Measurements from ENCODE around the gene PRKCA.
"Not testable (repeated sequence)": the region's sequence is repeated elsewhere in the genome, so short reads cannot be mapped to it uniquely, and the experiment has no call there.

Gene PRKCA

GRCh38 chr17:66610361-66611133 lies 308.1 kb downstream of the PRKCA start:
- no peak overlapping the region for H3K4me3 ChIP-seq (ENCODE audit: low read length)
- H3K4me1 ChIP-seq (ENCODE audit: insufficient read depth, low read length): no peaks in the 10 kb centered on the region
- H3K9me3 ChIP-seq (ENCODE audit: low read length): peaks cover 2% of the 10 kb centered on the region
- H3K36me3 ChIP-seq (ENCODE audit: insufficient read depth, low read length): no peaks in the 10 kb centered on the region
- H3K27me3 ChIP-seq (ENCODE audit: insufficient read depth, low read length): no peaks in the 10 kb centered on the region
- H2AFZ ChIP-seq (ENCODE audit: low read depth, low read length): no peak overlapping the region

- Histone ChIP-seq H3K4me3 (ENCODE audit: low read length) (no peak overlapping the region), H3K9me3 (ENCODE audit: low read length) (peaks cover 2% of the 10 kb centered on the region), H3K27me3 (ENCODE audit: insufficient read depth, low read length) (no peaks in the 10 kb centered on the region), H3K36me3 (ENCODE audit: insufficient read depth, low read length) (no peaks in the 10 kb centered on the region), H2AFZ (ENCODE audit: low read depth, low read length) (no peak overlapping the region), H3K4me1 (ENCODE audit: insufficient read depth, low read length) (no peaks in the 10 kb centered on the region)
These were observed 309.0 kb downstream of the PRKCA start for GRCh38 chr17:66611397-66611796.

- Histone ChIP-seq H3K4me1 (ENCODE audit: insufficient read depth, low read length) (no peaks in the 10 kb centered on the region), H3K4me3 (ENCODE audit: low read length) (no peak overlapping the region), H3K27me3 (ENCODE audit: insufficient read depth, low read length) (no peaks in the 10 kb centered on the region), H2AFZ (ENCODE audit: low read depth, low read length) (no peak overlapping the region), H3K36me3 (ENCODE audit: insufficient read depth, low read length) (no peaks in the 10 kb centered on the region), H3K9me3 (ENCODE audit: low read length) (peaks cover under 1% of the 10 kb centered on the region)
These were observed 310.6 kb downstream of the PRKCA start for GRCh38 chr17:66612993-66613392.

- no peak overlapping the region for H3K4me3 ChIP-seq (ENCODE audit: low read length)
- no peaks in the 10 kb centered on the region for H3K9me3 ChIP-seq (ENCODE audit: low read length)
- no peaks in the 10 kb centered on the region for H3K36me3 ChIP-seq (ENCODE audit: insufficient read depth, low read length)
- H3K27me3 ChIP-seq (ENCODE audit: insufficient read depth, low read length): no peaks in the 10 kb centered on the region
- H3K4me1 ChIP-seq (ENCODE audit: insufficient read depth, low read length): no peaks in the 10 kb centered on the region
- no peak overlapping the region for H2AFZ ChIP-seq (ENCODE audit: low read depth, low read length)
These were observed 312.1 kb downstream of the PRKCA start for GRCh38 chr17:66614469-66614868.

GRCh38 chr17:66619206-66619605 lies 316.8 kb downstream of the PRKCA start:
- Histone ChIP-seq H3K9me3 (ENCODE audit: low read length) (no peaks in the 10 kb centered on the region), H3K4me3 (ENCODE audit: low read length) (no peak overlapping the region), H3K4me1 (ENCODE audit: insufficient read depth, low read length) (no peaks in the 10 kb centered on the region), H3K27me3 (ENCODE audit: insufficient read depth, low read length) (no peaks in the 10 kb centered on the region), H3K36me3 (ENCODE audit: insufficient read depth, low read length) (no peaks in the 10 kb centered on the region), H2AFZ (ENCODE audit: low read depth, low read length) (no peak overlapping the region)

GRCh38 chr17:66620528-66620927 lies 318.1 kb downstream of the PRKCA start:
- Histone ChIP-seq H3K36me3 (ENCODE audit: insufficient read depth, low read length) (no peaks in the 10 kb centered on the region), H3K4me1 (ENCODE audit: insufficient read depth, low read length) (no peaks in the 10 kb centered on the region), H3K4me3 (ENCODE audit: low read length) (no peak overlapping the region), H3K9me3 (ENCODE audit: low read length) (no peaks in the 10 kb centered on the region), H2AFZ (ENCODE audit: low read depth, low read length) (no peak overlapping the region), H3K27me3 (ENCODE audit: insufficient read depth, low read length) (no peaks in the 10 kb centered on the region)

- H3K4me3 ChIP-seq (ENCODE audit: low read length); H3K9me3 ChIP-seq (ENCODE audit: low read length); H3K27me3 ChIP-seq (ENCODE audit: insufficient read depth, low read length); H2AFZ ChIP-seq (ENCODE audit: low read depth, low read length); H3K4me1 ChIP-seq (ENCODE audit: insufficient read depth, low read length); H3K36me3 ChIP-seq (ENCODE audit: insufficient read depth, low read length): not testable (repeated sequence)
These were observed 322.2 kb downstream of the PRKCA start for GRCh38 chr17:66624630-66625029.

- H3K36me3 ChIP-seq (ENCODE audit: insufficient read depth, low read length): no peaks in the 10 kb centered on the region
- no peak overlapping the region for H3K4me3 ChIP-seq (ENCODE audit: low read length)
- no peaks in the 10 kb centered on the region for H3K9me3 ChIP-seq (ENCODE audit: low read length)
- no peak overlapping the region for H2AFZ ChIP-seq (ENCODE audit: low read depth, low read length)
- H3K4me1 ChIP-seq (ENCODE audit: insufficient read depth, low read length): no peaks in the 10 kb centered on the region
- no peaks in the 10 kb centered on the region for H3K27me3 ChIP-seq (ENCODE audit: insufficient read depth, low read length)
These were observed 322.9 kb downstream of the PRKCA start for GRCh38 chr17:66625311-66625767.

- Histone ChIP-seq H3K4me3 (ENCODE audit: low read length) (no peak overlapping the region), H3K36me3 (ENCODE audit: insufficient read depth, low read length) (no peaks in the 10 kb centered on the region), H3K9me3 (ENCODE audit: low read length) (no peaks in the 10 kb centered on the region), H2AFZ (ENCODE audit: low read depth, low read length) (no peak overlapping the region), H3K27me3 (ENCODE audit: insufficient read depth, low read length) (no peaks in the 10 kb centered on the region), H3K4me1 (ENCODE audit: insufficient read depth, low read length) (no peaks in the 10 kb centered on the region)
These were observed 325.6 kb downstream of the PRKCA start for GRCh38 chr17:66627985-66628384.

- H2AFZ ChIP-seq (ENCODE audit: low read depth, low read length): no peak overlapping the region
These were observed 327.3 kb downstream of the PRKCA start for GRCh38 chr17:66629762-66630161.

GRCh38 chr17:66630379-66630778 lies 328.0 kb downstream of the PRKCA start:
- Histone ChIP-seq H3K9me3 (ENCODE audit: low read length) (no peaks in the 10 kb centered on the region), H3K27me3 (ENCODE audit: insufficient read depth, low read length) (no peaks in the 10 kb centered on the region), H3K36me3 (ENCODE audit: insufficient read depth, low read length) (no peaks in the 10 kb centered on the region), H3K4me1 (ENCODE audit: insufficient read depth, low read length) (no peaks in the 10 kb centered on the region), H2AFZ (ENCODE audit: low read depth, low read length) (no peak overlapping the region), H3K4me3 (ENCODE audit: low read length) (no peak overlapping the region)

More at GRCh38 chr17:66629762-66630161, 327.3 kb downstream of the PRKCA start:
- Histone ChIP-seq H3K36me3 (ENCODE audit: insufficient read depth, low read length) (no peaks in the 10 kb centered on the region), H3K4me3 (ENCODE audit: low read length) (no peak overlapping the region), H3K9me3 (ENCODE audit: low read length) (no peaks in the 10 kb centered on the region), H3K4me1 (ENCODE audit: insufficient read depth, low read length) (no peaks in the 10 kb centered on the region), H3K27me3 (ENCODE audit: insufficient read depth, low read length) (no peaks in the 10 kb centered on the region)

GRCh38 chr17:66630828-66631472 lies 328.5 kb downstream of the PRKCA start:
- H3K4me3 ChIP-seq (ENCODE audit: low read length): no peak overlapping the region
- H3K27me3 ChIP-seq (ENCODE audit: insufficient read depth, low read length): no peaks in the 10 kb centered on the region
- H3K9me3 ChIP-seq (ENCODE audit: low read length): no peaks in the 10 kb centered on the region
- no peak overlapping the region for H2AFZ ChIP-seq (ENCODE audit: low read depth, low read length)
- no peaks in the 10 kb centered on the region for H3K36me3 ChIP-seq (ENCODE audit: insufficient read depth, low read length)
- H3K4me1 ChIP-seq (ENCODE audit: insufficient read depth, low read length): no peaks in the 10 kb centered on the region

- Histone ChIP-seq H3K4me1 (ENCODE audit: insufficient read depth, low read length) (no peaks in the 10 kb centered on the region), H2AFZ (ENCODE audit: low read depth, low read length) (no peak overlapping the region), H3K27me3 (ENCODE audit: insufficient read depth, low read length) (no peaks in the 10 kb centered on the region), H3K4me3 (ENCODE audit: low read length) (no peak overlapping the region), H3K9me3 (ENCODE audit: low read length) (no peaks in the 10 kb centered on the region), H3K36me3 (ENCODE audit: insufficient read depth, low read length) (no peaks in the 10 kb centered on the region)
These were observed 330.3 kb downstream of the PRKCA start for GRCh38 chr17:66632731-66633130.

Measured in neuron (in vitro differentiated cells).